ENCODE measurements around the gene STK10. TPM values are rescaled to one million over a fixed set of nuclear protein-coding genes. Genes with fewer than 3 reads are reported as not detected.

STK10 gene
- total and polyA plus RNA-seq, 2 experiments from 2014 or later, result 7.5 to 17.8 TPM

DNA sequence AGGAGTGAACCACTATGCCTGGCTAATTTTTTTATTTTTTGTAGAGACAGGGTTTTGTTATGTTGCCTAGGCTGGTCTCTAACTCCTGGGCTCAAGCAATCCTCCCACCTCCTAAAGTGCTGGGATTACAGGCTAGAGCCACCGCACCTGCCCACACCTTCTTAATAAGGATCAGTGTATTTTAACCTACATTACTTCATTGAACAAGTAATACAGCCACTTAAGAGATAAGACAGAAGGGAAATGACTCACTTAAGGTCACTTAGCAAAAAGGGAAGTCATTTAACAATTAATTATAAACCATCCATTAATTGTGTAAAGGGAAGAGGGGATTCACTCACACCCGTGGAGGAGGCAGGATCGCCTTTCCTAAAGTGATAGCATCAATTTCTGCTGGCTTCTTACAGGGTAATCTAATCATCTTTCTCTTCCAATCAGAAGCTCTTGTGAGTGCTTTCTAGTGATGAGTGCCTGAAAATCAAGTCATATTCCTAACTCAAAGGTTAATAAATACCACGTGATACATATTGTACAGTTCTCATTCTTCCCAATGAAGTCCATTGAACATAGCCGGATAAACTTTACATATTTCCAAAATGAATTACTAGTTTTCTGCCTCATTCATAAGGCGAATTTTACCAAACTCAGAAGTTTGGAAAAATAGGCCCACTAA lies 185.0 kb downstream of the STK10 start:
- TF ChIP-seq ZNF114 (CRISPR knock-in tag; IDR thresholded peaks at IDR 0.05), result no peak
- TF ChIP-seq, protein P1, sequence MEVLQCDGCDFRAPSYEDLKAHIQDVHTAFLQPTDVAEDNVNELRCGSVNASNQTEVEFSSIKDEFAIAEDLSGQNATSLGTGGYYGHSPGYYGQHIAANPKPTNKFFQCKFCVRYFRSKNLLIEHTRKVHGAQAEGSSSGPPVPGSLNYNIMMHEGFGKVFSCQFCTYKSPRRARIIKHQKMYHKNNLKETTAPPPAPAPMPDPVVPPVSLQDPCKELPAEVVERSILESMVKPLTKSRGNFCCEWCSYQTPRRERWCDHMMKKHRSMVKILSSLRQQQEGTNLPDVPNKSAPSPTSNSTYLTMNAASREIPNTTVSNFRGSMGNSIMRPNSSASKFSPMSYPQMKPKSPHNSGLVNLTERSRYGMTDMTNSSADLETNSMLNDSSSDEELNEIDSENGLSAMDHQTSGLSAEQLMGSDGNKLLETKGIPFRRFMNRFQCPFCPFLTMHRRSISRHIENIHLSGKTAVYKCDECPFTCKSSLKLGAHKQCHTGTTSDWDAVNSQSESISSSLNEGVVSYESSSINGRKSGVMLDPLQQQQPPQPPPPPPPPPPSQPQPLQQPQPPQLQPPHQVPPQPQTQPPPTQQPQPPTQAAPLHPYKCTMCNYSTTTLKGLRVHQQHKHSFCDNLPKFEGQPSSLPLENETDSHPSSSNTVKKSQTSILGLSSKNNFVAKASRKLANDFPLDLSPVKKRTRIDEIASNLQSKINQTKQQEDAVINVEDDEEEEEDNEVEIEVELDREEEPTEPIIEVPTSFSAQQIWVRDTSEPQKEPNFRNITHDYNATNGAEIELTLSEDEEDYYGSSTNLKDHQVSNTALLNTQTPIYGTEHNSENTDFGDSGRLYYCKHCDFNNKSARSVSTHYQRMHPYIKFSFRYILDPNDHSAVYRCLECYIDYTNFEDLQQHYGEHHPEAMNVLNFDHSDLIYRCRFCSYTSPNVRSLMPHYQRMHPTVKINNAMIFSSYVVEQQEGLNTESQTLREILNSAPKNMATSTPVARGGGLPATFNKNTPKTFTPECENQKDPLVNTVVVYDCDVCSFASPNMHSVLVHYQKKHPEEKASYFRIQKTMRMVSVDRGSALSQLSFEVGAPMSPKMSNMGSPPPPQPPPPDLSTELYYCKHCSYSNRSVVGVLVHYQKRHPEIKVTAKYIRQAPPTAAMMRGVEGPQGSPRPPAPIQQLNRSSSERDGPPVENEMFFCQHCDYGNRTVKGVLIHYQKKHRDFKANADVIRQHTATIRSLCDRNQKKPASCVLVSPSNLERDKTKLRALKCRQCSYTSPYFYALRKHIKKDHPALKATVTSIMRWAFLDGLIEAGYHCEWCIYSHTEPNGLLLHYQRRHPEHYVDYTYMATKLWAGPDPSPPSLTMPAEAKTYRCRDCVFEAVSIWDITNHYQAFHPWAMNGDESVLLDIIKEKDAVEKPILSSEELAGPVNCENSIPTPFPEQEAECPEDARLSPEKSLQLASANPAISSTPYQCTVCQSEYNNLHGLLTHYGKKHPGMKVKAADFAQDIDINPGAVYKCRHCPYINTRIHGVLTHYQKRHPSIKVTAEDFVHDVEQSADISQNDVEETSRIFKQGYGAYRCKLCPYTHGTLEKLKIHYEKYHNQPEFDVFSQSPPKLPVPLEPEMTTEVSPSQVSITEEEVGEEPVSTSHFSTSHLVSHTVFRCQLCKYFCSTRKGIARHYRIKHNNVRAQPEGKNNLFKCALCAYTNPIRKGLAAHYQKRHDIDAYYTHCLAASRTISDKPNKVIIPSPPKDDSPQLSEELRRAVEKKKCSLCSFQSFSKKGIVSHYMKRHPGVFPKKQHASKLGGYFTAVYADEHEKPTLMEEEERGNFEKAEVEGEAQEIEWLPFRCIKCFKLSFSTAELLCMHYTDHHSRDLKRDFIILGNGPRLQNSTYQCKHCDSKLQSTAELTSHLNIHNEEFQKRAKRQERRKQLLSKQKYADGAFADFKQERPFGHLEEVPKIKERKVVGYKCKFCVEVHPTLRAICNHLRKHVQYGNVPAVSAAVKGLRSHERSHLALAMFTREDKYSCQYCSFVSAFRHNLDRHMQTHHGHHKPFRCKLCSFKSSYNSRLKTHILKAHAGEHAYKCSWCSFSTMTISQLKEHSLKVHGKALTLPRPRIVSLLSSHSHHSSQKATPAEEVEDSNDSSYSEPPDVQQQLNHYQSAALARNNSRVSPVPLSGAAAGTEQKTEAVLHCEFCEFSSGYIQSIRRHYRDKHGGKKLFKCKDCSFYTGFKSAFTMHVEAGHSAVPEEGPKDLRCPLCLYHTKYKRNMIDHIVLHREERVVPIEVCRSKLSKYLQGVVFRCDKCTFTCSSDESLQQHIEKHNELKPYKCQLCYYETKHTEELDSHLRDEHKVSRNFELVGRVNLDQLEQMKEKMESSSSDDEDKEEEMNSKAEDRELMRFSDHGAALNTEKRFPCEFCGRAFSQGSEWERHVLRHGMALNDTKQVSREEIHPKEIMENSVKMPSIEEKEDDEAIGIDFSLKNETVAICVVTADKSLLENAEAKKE (CRISPR knock-in tag; IDR thresholded peaks at IDR 0.05), result no peak
- TF ChIP-seq NANOG (IDR thresholded peaks at IDR 0.05; ENCODE audit: borderline replicate concordance), result no peak
- TF ChIP-seq EZH2 (IDR thresholded peaks at IDR 0.05; ENCODE audit: low read depth, unreplicated experiment), result no peak
- TF ChIP-seq POLR2AphosphoS5 (IDR thresholded peaks at IDR 0.05; ENCODE audit: low read depth), result no peak
- no peak for TF ChIP-seq EZH2phosphoT487 (IDR thresholded peaks at IDR 0.05; ENCODE audit: unreplicated experiment)
- TF ChIP-seq, protein P2, sequence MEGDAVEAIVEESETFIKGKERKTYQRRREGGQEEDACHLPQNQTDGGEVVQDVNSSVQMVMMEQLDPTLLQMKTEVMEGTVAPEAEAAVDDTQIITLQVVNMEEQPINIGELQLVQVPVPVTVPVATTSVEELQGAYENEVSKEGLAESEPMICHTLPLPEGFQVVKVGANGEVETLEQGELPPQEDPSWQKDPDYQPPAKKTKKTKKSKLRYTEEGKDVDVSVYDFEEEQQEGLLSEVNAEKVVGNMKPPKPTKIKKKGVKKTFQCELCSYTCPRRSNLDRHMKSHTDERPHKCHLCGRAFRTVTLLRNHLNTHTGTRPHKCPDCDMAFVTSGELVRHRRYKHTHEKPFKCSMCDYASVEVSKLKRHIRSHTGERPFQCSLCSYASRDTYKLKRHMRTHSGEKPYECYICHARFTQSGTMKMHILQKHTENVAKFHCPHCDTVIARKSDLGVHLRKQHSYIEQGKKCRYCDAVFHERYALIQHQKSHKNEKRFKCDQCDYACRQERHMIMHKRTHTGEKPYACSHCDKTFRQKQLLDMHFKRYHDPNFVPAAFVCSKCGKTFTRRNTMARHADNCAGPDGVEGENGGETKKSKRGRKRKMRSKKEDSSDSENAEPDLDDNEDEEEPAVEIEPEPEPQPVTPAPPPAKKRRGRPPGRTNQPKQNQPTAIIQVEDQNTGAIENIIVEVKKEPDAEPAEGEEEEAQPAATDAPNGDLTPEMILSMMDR (conservative IDR thresholded peaks at IDR 0.05; ENCODE audit: low read depth in 2 of 2), result no peak
- TF ChIP-seq CREB1 (CRISPR knock-in tag; IDR thresholded peaks at IDR 0.05; ENCODE audit: low read depth), result no peak
- TF ChIP-seq, protein P3, sequence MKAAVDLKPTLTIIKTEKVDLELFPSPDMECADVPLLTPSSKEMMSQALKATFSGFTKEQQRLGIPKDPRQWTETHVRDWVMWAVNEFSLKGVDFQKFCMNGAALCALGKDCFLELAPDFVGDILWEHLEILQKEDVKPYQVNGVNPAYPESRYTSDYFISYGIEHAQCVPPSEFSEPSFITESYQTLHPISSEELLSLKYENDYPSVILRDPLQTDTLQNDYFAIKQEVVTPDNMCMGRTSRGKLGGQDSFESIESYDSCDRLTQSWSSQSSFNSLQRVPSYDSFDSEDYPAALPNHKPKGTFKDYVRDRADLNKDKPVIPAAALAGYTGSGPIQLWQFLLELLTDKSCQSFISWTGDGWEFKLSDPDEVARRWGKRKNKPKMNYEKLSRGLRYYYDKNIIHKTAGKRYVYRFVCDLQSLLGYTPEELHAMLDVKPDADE (IDR thresholded peaks at IDR 0.05), result no peak
- TF ChIP-seq JUNB (IDR thresholded peaks at IDR 0.05; ENCODE audit: unreplicated experiment), result no peak
- TF ChIP-seq ZNF331 (CRISPR knock-in tag; IDR thresholded peaks at IDR 0.05; ENCODE audit: low read depth), result no peak
- TF ChIP-seq, protein P4, sequence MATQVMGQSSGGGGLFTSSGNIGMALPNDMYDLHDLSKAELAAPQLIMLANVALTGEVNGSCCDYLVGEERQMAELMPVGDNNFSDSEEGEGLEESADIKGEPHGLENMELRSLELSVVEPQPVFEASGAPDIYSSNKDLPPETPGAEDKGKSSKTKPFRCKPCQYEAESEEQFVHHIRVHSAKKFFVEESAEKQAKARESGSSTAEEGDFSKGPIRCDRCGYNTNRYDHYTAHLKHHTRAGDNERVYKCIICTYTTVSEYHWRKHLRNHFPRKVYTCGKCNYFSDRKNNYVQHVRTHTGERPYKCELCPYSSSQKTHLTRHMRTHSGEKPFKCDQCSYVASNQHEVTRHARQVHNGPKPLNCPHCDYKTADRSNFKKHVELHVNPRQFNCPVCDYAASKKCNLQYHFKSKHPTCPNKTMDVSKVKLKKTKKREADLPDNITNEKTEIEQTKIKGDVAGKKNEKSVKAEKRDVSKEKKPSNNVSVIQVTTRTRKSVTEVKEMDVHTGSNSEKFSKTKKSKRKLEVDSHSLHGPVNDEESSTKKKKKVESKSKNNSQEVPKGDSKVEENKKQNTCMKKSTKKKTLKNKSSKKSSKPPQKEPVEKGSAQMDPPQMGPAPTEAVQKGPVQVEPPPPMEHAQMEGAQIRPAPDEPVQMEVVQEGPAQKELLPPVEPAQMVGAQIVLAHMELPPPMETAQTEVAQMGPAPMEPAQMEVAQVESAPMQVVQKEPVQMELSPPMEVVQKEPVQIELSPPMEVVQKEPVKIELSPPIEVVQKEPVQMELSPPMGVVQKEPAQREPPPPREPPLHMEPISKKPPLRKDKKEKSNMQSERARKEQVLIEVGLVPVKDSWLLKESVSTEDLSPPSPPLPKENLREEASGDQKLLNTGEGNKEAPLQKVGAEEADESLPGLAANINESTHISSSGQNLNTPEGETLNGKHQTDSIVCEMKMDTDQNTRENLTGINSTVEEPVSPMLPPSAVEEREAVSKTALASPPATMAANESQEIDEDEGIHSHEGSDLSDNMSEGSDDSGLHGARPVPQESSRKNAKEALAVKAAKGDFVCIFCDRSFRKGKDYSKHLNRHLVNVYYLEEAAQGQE (IDR thresholded peaks at IDR 0.05; ENCODE audit: unreplicated experiment), result no peak
- no peak for TF ChIP-seq STAT1 (IDR thresholded peaks at IDR 0.05; ENCODE audit: unreplicated experiment)
- H3K4me2 ChIP-seq, result peak overlapping the region; percentile 94
- H3K27ac ChIP-seq (ENCODE audit: low read depth), result no peak overlapping the region
- no peaks in the 10 kb centered on the region for H3K36me3 ChIP-seq (ENCODE audit: insufficient read depth)
- peaks cover 77% of the 10 kb centered on the region for H3K4me1 ChIP-seq (ENCODE audit: insufficient read depth)
- H3K4me1 Mint-ChIP-seq, result peaks cover 68% of the 10 kb centered on the region
- H2AFZ ChIP-seq, result no peak overlapping the region
- peaks cover 43% of the 10 kb centered on the region for H4K20me1 ChIP-seq (replicated peaks; ENCODE audit: insufficient read depth)
- DNase-seq (ENCODE audit: low spot score) (no peak), ATAC-seq (no peak)
- peaks cover 92% of the 10 kb centered on the region for H3K79me2 ChIP-seq (replicated peaks; ENCODE audit: insufficient read depth)
- H3K27me3 ChIP-seq (ENCODE audit: insufficient read depth), result no peaks in the 10 kb centered on the region
- no peaks in the 10 kb centered on the region for H3K9me3 Mint-ChIP-seq
- no peak overlapping the region; the same call in 1 of the 3 replicates for H3K4me3 Mint-ChIP-seq
- H3K27me3 Mint-ChIP-seq (ENCODE audit: insufficient read depth, low read depth, poor library complexity), result peaks cover 3% of the 10 kb centered on the region
- H3K9me2 ChIP-seq (ENCODE audit: insufficient read depth), result no peaks in the 10 kb centered on the region
- H3K4me3 ChIP-seq, result peak overlapping the region; percentile 93; the same call in 1 of the 2 replicates
- no peaks in the 10 kb centered on the region for H3K36me3 Mint-ChIP-seq (ENCODE audit: low read depth)
- peaks cover 11% of the 10 kb centered on the region for H3F3A ChIP-seq (replicated peaks; ENCODE audit: low read depth)
- H3K27ac Mint-ChIP-seq, result no peak overlapping the region
